HL-60 (cell line): Measurements from ENCODE around the gene PLCH2.

Experiments used
- CTCF ChIP-seq: IDR thresholded peaks from one replicate; pipeline ENCODE4 v1.5.1; 2011; ENCODE audit warnings: low read length, control low read depth, inconsistent platforms; ENCODE audit not compliant: insufficient read depth
- POLR2AphosphoS5 ChIP-seq: IDR thresholded peaks from 2 replicates; pipeline ENCODE4 v1.6.1; 2012; ENCODE audit warnings: low read depth

- TF ChIP-seq CTCF (no peak), POLR2AphosphoS5 (no peak)
These were observed 62.8 kb downstream of the PLCH2 start for GRCh38 chr1:2538872-2539271.
